GM20431 (cell line): ENCODE data around the gene TRIM61.
"Not testable (repeated sequence)": the region's sequence is repeated elsewhere in the genome, so short reads cannot be mapped to it uniquely, and the experiment has no call there.

ENCODE experiments used
- in situ Hi-C: fragments of 300-500 bp; cut with MseI, MboI; formaldehyde crosslinking; loops from one replicate; pipeline ENCODE4 v1.15.0; 2020; ENCODE audit warnings: low sequenced_read_pairs; ENCODE audit not compliant: unreplicated experiment

The TRIM61 gene

GRCh38 chr4:164977243-164978164 is at the start of gene TRIM61:
TRIM61 (minus strand) TSS chr4:164977657; CDS start chr4:164970002, 7,655 bp downstream.
- in situ Hi-C loops = no loop called here

- in situ Hi-C loops = not testable (repeated sequence)
These were observed 48.3 kb upstream of the TRIM61 start for GRCh38 chr4:165025782-165026181.

GRCh38 chr4:165019995-165020394 is 42.5 kb upstream of the TRIM61 start:
- in situ Hi-C loops = not testable (repeated sequence)

GRCh38 chr4:165016971-165017370 is 39.5 kb upstream of the TRIM61 start:
- in situ Hi-C loops = no loop called here

- in situ Hi-C loops = no loop called here
These were observed 36.2 kb upstream of the TRIM61 start for GRCh38 chr4:165013691-165014090.

GRCh38 chr4:165011403-165011802 is 33.9 kb upstream of the TRIM61 start:
- in situ Hi-C loops = no loop called here

- in situ Hi-C loops = no loop called here
These were observed 33.5 kb upstream of the TRIM61 start for GRCh38 chr4:165010991-165011390.

GRCh38 chr4:165010487-165010886 is 33.0 kb upstream of the TRIM61 start:
- in situ Hi-C loops = no loop called here

- in situ Hi-C loops = no loop called here
These were observed 32.2 kb upstream of the TRIM61 start for GRCh38 chr4:165009493-165010227.

GRCh38 chr4:165006886-165007285 is 29.4 kb upstream of the TRIM61 start:
- in situ Hi-C loops = no loop called here

GRCh38 chr4:165006456-165006855 is 29.0 kb upstream of the TRIM61 start:
- in situ Hi-C loops = no loop called here

GRCh38 chr4:165005352-165005925 is 28.0 kb upstream of the TRIM61 start:
- in situ Hi-C loops = no loop called here

GRCh38 chr4:165001957-165002356 is 24.5 kb upstream of the TRIM61 start:
- in situ Hi-C loops = not testable (repeated sequence)

- in situ Hi-C loops = not testable (repeated sequence)
These were observed 21.1 kb upstream of the TRIM61 start for GRCh38 chr4:164998526-164999080.

GRCh38 chr4:164997941-164998340 is 20.5 kb upstream of the TRIM61 start:
- in situ Hi-C loops = no loop called here

- in situ Hi-C loops = no loop called here
These were observed 19.9 kb upstream of the TRIM61 start for GRCh38 chr4:164997324-164997723.

GRCh38 chr4:164996123-164996522 is 18.7 kb upstream of the TRIM61 start:
- in situ Hi-C loops = not testable (repeated sequence)

- in situ Hi-C loops = not testable (repeated sequence)
These were observed 13.3 kb upstream of the TRIM61 start for GRCh38 chr4:164990786-164991185.

- in situ Hi-C loops = no loop called here
These were observed 12.0 kb upstream of the TRIM61 start for GRCh38 chr4:164989471-164989870.

- in situ Hi-C loops = not testable (repeated sequence)
These were observed 5.5 kb downstream of the TRIM61 start for GRCh38 chr4:164971929-164972328.
